Adrenal gland (tissue), 5 donors: ENCODE data around the gene VPS33A.

Experiments
- CTCF ChIP-seq, 6 experiments: fragments of 450-650 bp in 4 of 6; fragments of 200-600 bp in 2 of 6; sonication (generic) in 1 of 6; IDR thresholded peaks; 1 replicate in 5 of 6; 2 replicates in 1 of 6; pipeline versions ENCODE4 v1.5.1 to v1.8.0; 2016 to 2021; ENCODE audit warnings: antibody characterized with exemption in 6 of 6, mild to moderate bottlenecking in 2 of 6, moderate library complexity in 1 of 6
- POLR2A ChIP-seq, 2 donors: fragments of 450-650 bp; IDR thresholded peaks; one replicate each; pipeline ENCODE4 v1.6.1; 2017; ENCODE audit warnings: antibody characterized with exemption in 2 of 2, mild to moderate bottlenecking in 2 of 2, moderate library complexity in 1 of 2
- donor health status: DM: no; HTN: no; CAD: no.

- TF ChIP-seq CTCF (IDR thresholded peaks at IDR 0.05) (no peak), POLR2A (IDR thresholded peaks at IDR 0.05) (no peak)
Measured at GRCh38 chr12:122203301-122204166, 62.8 kb downstream of the VPS33A start, which contains the start of gene B3GNT4.
